Mucosa of gallbladder (tissue), 1 donor: ENCODE measurements around the gene ATG4C. TPM values are rescaled to one million over a fixed set of nuclear protein-coding genes. Genes with fewer than 3 reads are reported as not detected.

Experiments
- DNase-seq: peaks from one replicate; pipeline ENCODE4 v3.0.0-alpha.2; 2020; ENCODE audit warnings: low spot score
- total RNA-seq: library from RNA; stranded (reverse); gene quantifications from one replicate; pipeline ENCODE4 v1.2.1, GENCODE V29; 2021
- donor health status: DM: no; HTN: no; CAD: no.

Gene ATG4C
- total RNA-seq, 1 donor from 2014 or later: 12.9 TPM

GRCh38 chr1:62904856-62905225 is 120.9 kb downstream of the ATG4C start:
- no peak for DNase-seq

- no peak for DNase-seq
These were observed 121.4 kb downstream of the ATG4C start for GRCh38 chr1:62905309-62905708.

- no peak for DNase-seq
These were observed 121.9 kb downstream of the ATG4C start for GRCh38 chr1:62905872-62906271.

GRCh38 chr1:62906428-62906886 is 122.5 kb downstream of the ATG4C start:
- DNase-seq: no peak

GRCh38 chr1:62908168-62908695 is 124.3 kb downstream of the ATG4C start:
- no peak for DNase-seq

GRCh38 chr1:62912028-62912638 is 128.2 kb downstream of the ATG4C start:
- no peak for DNase-seq

Other genes with a start within 250 kb of the ATG4C start
- 0.06 TPM for gene ANGPTL3, start 186.6 kb upstream of the ATG4C start, total RNA-seq
- gene DOCK7, start 95.7 kb upstream of the ATG4C start, total RNA-seq: 25.0 TPM